NK-92 (cell line): Measurements from ENCODE around the gene POLR1A.
A peak's percentile ranks its signal among the peaks of the same experiment; 100 is the strongest.

Experiments used
- DNase-seq: peaks from one replicate; lab custom pipeline; 2025; ENCODE audit not compliant: unreplicated experiment; lab: John Stamatoyannopoulos, UW

The POLR1A gene

GRCh38 chr2:86097114-86097896 lies 8.4 kb downstream of the POLR1A start:
- DNase-seq = no peak

- DNase-seq = no peak
These were observed 11.5 kb downstream of the POLR1A start for GRCh38 chr2:86094229-86094628.

- DNase-seq = no peak
These were observed 17.5 kb downstream of the POLR1A start for GRCh38 chr2:86087936-86088850.

- no peak for DNase-seq
These were observed 22.9 kb downstream of the POLR1A start for GRCh38 chr2:86082756-86083155.

- DNase-seq = no peak
These were observed 24.0 kb downstream of the POLR1A start for GRCh38 chr2:86081724-86082123.

GRCh38 chr2:86079981-86080911 lies 25.4 kb downstream of the POLR1A start:
- DNase-seq = peak; percentile 15

GRCh38 chr2:86078774-86079545 lies 26.7 kb downstream of the POLR1A start:
- DNase-seq = no peak

GRCh38 chr2:86075886-86076285 lies 29.8 kb downstream of the POLR1A start:
- DNase-seq = no peak

- no peak for DNase-seq
These were observed 30.9 kb downstream of the POLR1A start for GRCh38 chr2:86074811-86075210.

- DNase-seq = no peak
These were observed 31.4 kb downstream of the POLR1A start for GRCh38 chr2:86074256-86074655.

- no peak for DNase-seq
These were observed 32.5 kb downstream of the POLR1A start for GRCh38 chr2:86073225-86073624.

- DNase-seq = no peak
These were observed 33.3 kb downstream of the POLR1A start for GRCh38 chr2:86072271-86072858.

GRCh38 chr2:86070868-86071267 lies 34.8 kb downstream of the POLR1A start:
- no peak for DNase-seq

- DNase-seq = no peak
These were observed 35.8 kb downstream of the POLR1A start for GRCh38 chr2:86069783-86070339.

GRCh38 chr2:86069091-86069685 lies 36.5 kb downstream of the POLR1A start:
- DNase-seq = no peak

GRCh38 chr2:86068648-86069047 lies 37.0 kb downstream of the POLR1A start:
- no peak for DNase-seq

GRCh38 chr2:86068136-86068588 lies 37.5 kb downstream of the POLR1A start:
- no peak for DNase-seq

GRCh38 chr2:86066915-86067314 lies 38.8 kb downstream of the POLR1A start:
- no peak for DNase-seq

GRCh38 chr2:86066007-86066578 lies 39.6 kb downstream of the POLR1A start:
- DNase-seq = no peak
